ENCODE data around the gene C11orf65.

C11orf65 gene

DNA sequence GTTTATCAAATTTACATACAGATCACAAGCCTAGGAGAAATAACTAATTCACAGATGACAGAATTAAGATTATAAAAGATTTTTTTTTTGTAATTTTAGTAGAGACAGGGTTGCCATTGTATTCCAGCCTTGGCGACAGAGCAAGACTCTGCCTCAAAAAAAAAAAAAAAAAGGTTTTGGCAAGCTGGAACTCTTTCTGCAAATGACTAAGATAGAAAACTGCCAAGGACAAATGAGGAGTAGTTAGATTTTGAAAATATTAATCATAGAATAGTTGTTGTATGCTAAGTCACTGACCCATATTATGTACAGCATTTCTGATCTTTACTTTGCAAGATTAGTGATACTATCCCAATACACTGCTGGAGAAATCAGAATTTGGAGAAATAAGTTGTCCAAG is 99.2 kb downstream of the C11orf65 start:
- TF ChIP-seq, protein P1, sequence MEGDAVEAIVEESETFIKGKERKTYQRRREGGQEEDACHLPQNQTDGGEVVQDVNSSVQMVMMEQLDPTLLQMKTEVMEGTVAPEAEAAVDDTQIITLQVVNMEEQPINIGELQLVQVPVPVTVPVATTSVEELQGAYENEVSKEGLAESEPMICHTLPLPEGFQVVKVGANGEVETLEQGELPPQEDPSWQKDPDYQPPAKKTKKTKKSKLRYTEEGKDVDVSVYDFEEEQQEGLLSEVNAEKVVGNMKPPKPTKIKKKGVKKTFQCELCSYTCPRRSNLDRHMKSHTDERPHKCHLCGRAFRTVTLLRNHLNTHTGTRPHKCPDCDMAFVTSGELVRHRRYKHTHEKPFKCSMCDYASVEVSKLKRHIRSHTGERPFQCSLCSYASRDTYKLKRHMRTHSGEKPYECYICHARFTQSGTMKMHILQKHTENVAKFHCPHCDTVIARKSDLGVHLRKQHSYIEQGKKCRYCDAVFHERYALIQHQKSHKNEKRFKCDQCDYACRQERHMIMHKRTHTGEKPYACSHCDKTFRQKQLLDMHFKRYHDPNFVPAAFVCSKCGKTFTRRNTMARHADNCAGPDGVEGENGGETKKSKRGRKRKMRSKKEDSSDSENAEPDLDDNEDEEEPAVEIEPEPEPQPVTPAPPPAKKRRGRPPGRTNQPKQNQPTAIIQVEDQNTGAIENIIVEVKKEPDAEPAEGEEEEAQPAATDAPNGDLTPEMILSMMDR (IDR thresholded peaks at IDR 0.05; ENCODE audit: low read depth, low read length, missing control alignments), result no peak
- no peak for DNase-seq
- H3K27me3 ChIP-seq (replicated peaks), result no peaks in the 10 kb centered on the region
- H3K4me3 ChIP-seq (ENCODE audit: low read depth, low read length), result no peak overlapping the region
- H3K27ac ChIP-seq, result no peak overlapping the region
- in situ Hi-C loops (cut with HindIII; ENCODE audit: low pct_ligation_motif_present, low sequenced_read_pairs), result no loop called here
- peaks cover 2% of the 10 kb centered on the region for H3K36me3 ChIP-seq (replicated peaks)

GRCh38 chr11:108364159-108364558 is 103.2 kb downstream of the C11orf65 start:
- TF ChIP-seq, protein P1 (IDR thresholded peaks at IDR 0.05; ENCODE audit: low read depth, low read length, missing control alignments), result no peak
- DNase-seq, result no peak
- Histone ChIP-seq H3K4me3 (ENCODE audit: low read depth, low read length) (no peak overlapping the region), H3K27ac (no peak overlapping the region), H3K36me3 (replicated peaks) (peaks cover 2% of the 10 kb centered on the region), H3K27me3 (replicated peaks) (no peaks in the 10 kb centered on the region)
- in situ Hi-C loops (cut with HindIII; ENCODE audit: low pct_ligation_motif_present, low sequenced_read_pairs), result no loop called here

DNA sequence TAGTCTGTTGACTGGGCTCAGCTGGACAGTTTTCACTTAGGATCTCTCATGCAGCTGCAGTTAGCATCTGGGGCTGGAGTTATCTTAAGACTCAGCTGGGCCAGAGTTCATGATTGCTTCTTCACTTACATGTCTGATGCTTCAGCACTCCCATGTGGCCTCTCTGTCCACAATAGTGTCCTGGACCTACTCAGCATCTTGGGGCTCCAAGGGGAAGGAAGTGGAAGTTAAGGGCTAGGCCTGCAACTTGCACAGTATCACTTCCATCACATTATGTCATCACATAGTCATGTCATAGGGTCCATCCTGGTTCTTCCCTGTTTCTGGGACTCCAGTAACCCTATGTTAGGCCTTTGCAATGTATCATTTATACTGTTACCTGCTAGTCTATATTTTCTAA is 115.9 kb downstream of the C11orf65 start:
- no peak overlapping the region for H3K4me3 ChIP-seq (ENCODE audit: low read depth, low read length)
- in situ Hi-C loops (cut with HindIII; ENCODE audit: low pct_ligation_motif_present, low sequenced_read_pairs), result no loop called here
- peaks cover 34% of the 10 kb centered on the region for H3K36me3 ChIP-seq (replicated peaks)
- TF ChIP-seq, protein P1 (IDR thresholded peaks at IDR 0.05; ENCODE audit: low read depth, low read length, missing control alignments), result no peak
- H3K27ac ChIP-seq, result no peak overlapping the region
- H3K27me3 ChIP-seq (replicated peaks), result no peaks in the 10 kb centered on the region
- no peak for DNase-seq

- Histone ChIP-seq H3K27me3 (replicated peaks) (no peaks in the 10 kb centered on the region), H3K36me3 (replicated peaks) (peaks cover 16% of the 10 kb centered on the region), H3K4me3 (ENCODE audit: low read depth, low read length) (no peak overlapping the region), H3K27ac (no peak overlapping the region)
- DNase-seq, result no peak
- in situ Hi-C loops (cut with HindIII; ENCODE audit: low pct_ligation_motif_present, low sequenced_read_pairs), result no loop called here
- TF ChIP-seq, protein P1 (IDR thresholded peaks at IDR 0.05; ENCODE audit: low read depth, low read length, missing control alignments), result no peak
Observed at GRCh38 chr11:108346451-108346850, 120.9 kb downstream of the C11orf65 start.

GRCh38 chr11:108345767-108346166 is 121.6 kb downstream of the C11orf65 start:
- TF ChIP-seq, protein P1 (IDR thresholded peaks at IDR 0.05; ENCODE audit: low read depth, low read length, missing control alignments), result no peak
- H3K4me3 ChIP-seq (ENCODE audit: low read depth, low read length), result no peak overlapping the region
- no peak overlapping the region for H3K27ac ChIP-seq
- H3K36me3 ChIP-seq (replicated peaks), result peaks cover 16% of the 10 kb centered on the region
- in situ Hi-C loops (cut with HindIII; ENCODE audit: low pct_ligation_motif_present, low sequenced_read_pairs), result no loop called here
- no peaks in the 10 kb centered on the region for H3K27me3 ChIP-seq (replicated peaks)
- DNase-seq, result no peak

DNA sequence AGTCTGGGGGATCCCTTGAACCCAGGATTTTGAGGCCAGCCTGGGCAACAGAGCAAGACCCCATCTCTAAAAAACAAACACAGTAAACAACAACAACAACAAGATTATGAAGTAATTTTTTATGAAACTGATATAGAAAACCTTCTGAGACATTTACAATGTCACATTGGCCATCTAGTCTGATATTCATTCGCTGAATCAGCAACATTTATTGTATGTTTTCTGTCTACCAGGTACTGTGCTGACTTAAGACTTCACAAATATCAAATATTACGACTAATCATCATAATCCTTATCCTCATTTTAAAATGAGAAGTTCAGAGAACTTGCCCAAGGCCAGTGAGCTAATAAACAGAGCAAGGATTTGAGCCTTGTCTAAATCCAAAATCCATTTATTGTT is 123.6 kb downstream of the C11orf65 start:
- Histone ChIP-seq H3K36me3 (replicated peaks) (peaks cover 7% of the 10 kb centered on the region), H3K27me3 (replicated peaks) (no peaks in the 10 kb centered on the region), H3K27ac (no peak overlapping the region), H3K4me3 (ENCODE audit: low read depth, low read length) (no peak overlapping the region)
- TF ChIP-seq, protein P1 (IDR thresholded peaks at IDR 0.05; ENCODE audit: low read depth, low read length, missing control alignments), result no peak
- in situ Hi-C loops (cut with HindIII; ENCODE audit: low pct_ligation_motif_present, low sequenced_read_pairs), result no loop called here
- DNase-seq, result no peak
